Measurements from ENCODE around the gene ERICH4. TPM values are rescaled to one million over a fixed set of nuclear protein-coding genes. Genes with fewer than 3 reads are reported as not detected.

ERICH4 gene
- total and polyA plus RNA-seq, 2 of the 8 experiments (the other 6 are each of a cell fraction or from before 2014, with no cell fraction given) = not detected

DNA sequence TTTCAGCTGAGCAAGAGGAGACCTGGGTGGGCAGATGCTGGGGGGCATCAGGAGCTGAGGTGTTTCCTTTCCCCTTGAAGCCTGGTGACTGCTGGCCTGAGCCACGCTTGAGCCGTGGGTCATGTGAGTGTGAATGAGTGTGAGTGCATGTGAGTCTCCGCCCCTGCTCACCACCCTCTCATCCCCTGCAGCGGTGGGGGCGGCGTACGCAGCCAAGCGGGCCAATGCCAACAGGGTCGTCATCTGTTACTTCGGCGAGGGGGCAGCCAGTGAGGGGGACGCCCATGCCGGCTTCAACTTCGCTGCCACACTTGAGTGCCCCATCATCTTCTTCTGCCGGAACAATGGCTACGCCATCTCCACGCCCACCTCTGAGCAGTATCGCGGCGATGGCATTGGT lies 21.0 kb upstream of the ERICH4 start:
- Histone ChIP-seq H3K18ac (ENCODE audit: extremely low read depth, low read length) (no peak overlapping the region), H2BK15ac (ENCODE audit: low read length) (no peak overlapping the region), H2BK5ac (ENCODE audit: low read depth, low read length) (no peak overlapping the region), H4K91ac (replicated peaks; ENCODE audit: insufficient read length, low read length) (no peak overlapping the region), H2BK120ac (replicated peaks; ENCODE audit: low read depth, low read length) (no peak overlapping the region), H2AK5ac (ENCODE audit: low read depth, low read length) (no peak overlapping the region), H3K56ac (replicated peaks; ENCODE audit: insufficient read length, low read depth, low read length) (no peak overlapping the region), H3K4ac (replicated peaks; ENCODE audit: insufficient read length, low read depth, low read length) (no peak overlapping the region), H3K9me3 (ENCODE audit: insufficient read depth in 2 of 2, low read depth in 1 of 2, low read length in 1 of 2) (no peaks in the 10 kb centered on the region), H3K4me2 (ENCODE audit: insufficient read depth in 1 of 2, low read depth in 2 of 2, low read length in 2 of 2) (no peak overlapping the region), H2BK20ac (ENCODE audit: low read length) (no peak overlapping the region), H3K14ac (ENCODE audit: insufficient read length) (no peak overlapping the region), H3K4me1 (replicated peaks in 1 of 4; ENCODE audit: control insufficient read depth in 3 of 4, insufficient read depth in 4 of 4, low read length in 3 of 4) (peaks cover 0 to 7% (median 0%) of the 10 kb centered on the region in 4 experiments; a peak in 2 of 7 replicates), H3K79me1 (ENCODE audit: low read depth, low read length) (no peaks in the 10 kb centered on the region), H3K4me3 (ENCODE audit: extremely low read depth in 1 of 4, insufficient read depth in 2 of 4, low read depth in 3 of 4, low read length in 4 of 4) (no peak overlapping the region), H4K20me1 (replicated peaks in 1 of 2; ENCODE audit: control insufficient read depth in 1 of 2, insufficient read depth in 2 of 2, low read length in 2 of 2) (no peaks in the 10 kb centered on the region), H3K23ac (ENCODE audit: insufficient read length) (no peak overlapping the region), H3K23me2 (ENCODE audit: low read depth, low read length) (peaks cover 2% of the 10 kb centered on the region; the same call in 1 of the 2 replicates), H2BK12ac (ENCODE audit: low read depth, low read length) (no peak overlapping the region), H3K79me2 (ENCODE audit: control insufficient read depth in 1 of 2, insufficient read depth in 2 of 2, low read length in 2 of 2) (no peaks in the 10 kb centered on the region), H2AFZ (ENCODE audit: low read length) (no peak overlapping the region), H3K27me3 (replicated peaks in 1 of 4; ENCODE audit: control insufficient read depth in 3 of 4, extremely low read depth in 1 of 4, insufficient read depth in 3 of 4, low read length in 3 of 4) (no peaks in the 10 kb centered on the region), H3K27ac (ENCODE audit: low read depth, low read length) (no peak overlapping the region), H3K9ac (replicated peaks in 1 of 4; ENCODE audit: extremely low read depth in 1 of 4, low read depth in 3 of 4, low read length in 3 of 4) (no peak overlapping the region; a peak in 1 of 7 replicates), H4K5ac (ENCODE audit: insufficient read length, low read depth, low read length) (no peak overlapping the region), H4K8ac (ENCODE audit: extremely low read depth, insufficient read depth, low read length) (no peak overlapping the region), H3K36me3 (ENCODE audit: control insufficient read depth in 2 of 4, insufficient read depth in 4 of 4, low read length in 3 of 4) (peaks cover 0 to 10% (median 2%) of the 10 kb centered on the region in 4 experiments; a peak in 6 of 8 replicates)
- FAIRE-seq = no peak
- DNase-seq (ENCODE audit: low read depth in 1 of 2, low spot score in 2 of 2) = no peak
- 90% methylated on average over 18 of the region's 20 CpGs; no CpG with 5 or more reads in 1 of the 2 experiments for whole genome bisulfite sequencing, 2 experiments (ENCODE audit: extremely low coverage in 1 of 2, insufficient coverage in 1 of 2, insufficient read length in 1 of 2, insufficient replicate concordance in 2 of 2, low coverage in 1 of 2, low lambda C conversion rate in 2 of 2, missing lambda C conversion rate in 1 of 2)
- CTCF ChIA-PET (ENCODE audit: partially characterized antibody) = no interaction called here
- POLR2A ChIA-PET (ENCODE audit: partially characterized antibody) = no interaction called here
- TF ChIP-seq NRF1 (IDR thresholded peaks at IDR 0.05; ENCODE audit: low read depth, low read length) (no peak), MAX (IDR thresholded peaks at IDR 0.05) (no peak), FOSL1 (IDR thresholded peaks at IDR 0.05; ENCODE audit: insufficient read depth, low read depth, low read length) (no peak)
